GM21786 (cell line): ENCODE data around the gene ABCC1.
"Not testable (repeated sequence)": the region's sequence is repeated elsewhere in the genome, so short reads cannot be mapped to it uniquely, and the experiment has no call there.

ENCODE experiments used
- ATAC-seq: cut with Tn5 transposase; IDR thresholded peaks from one replicate; pipeline ENCODE4 v1.9.1; 2021; ENCODE audit not compliant: unreplicated experiment

The ABCC1 gene

DNA sequence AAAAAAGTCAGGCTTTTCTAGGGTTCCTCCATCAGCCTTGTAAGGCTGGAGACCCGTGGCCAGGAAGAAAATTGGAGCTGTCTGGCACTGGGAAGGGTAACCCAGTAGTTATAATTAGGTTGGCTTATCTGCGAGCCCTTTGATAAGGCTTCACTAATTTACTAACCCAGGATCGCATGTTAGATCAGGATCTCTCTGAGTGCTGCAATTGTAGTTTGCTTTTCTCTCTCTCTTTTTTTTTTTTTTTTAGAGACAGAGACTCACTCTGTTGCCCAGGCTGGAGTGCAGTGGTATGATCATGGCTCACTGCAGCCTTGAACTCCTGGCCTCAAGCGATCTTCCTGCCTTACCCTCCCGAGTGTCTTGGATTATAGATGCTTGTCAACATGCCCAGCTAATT is 17.0 kb downstream of the ABCC1 start:
- ATAC-seq, result no peak

DNA sequence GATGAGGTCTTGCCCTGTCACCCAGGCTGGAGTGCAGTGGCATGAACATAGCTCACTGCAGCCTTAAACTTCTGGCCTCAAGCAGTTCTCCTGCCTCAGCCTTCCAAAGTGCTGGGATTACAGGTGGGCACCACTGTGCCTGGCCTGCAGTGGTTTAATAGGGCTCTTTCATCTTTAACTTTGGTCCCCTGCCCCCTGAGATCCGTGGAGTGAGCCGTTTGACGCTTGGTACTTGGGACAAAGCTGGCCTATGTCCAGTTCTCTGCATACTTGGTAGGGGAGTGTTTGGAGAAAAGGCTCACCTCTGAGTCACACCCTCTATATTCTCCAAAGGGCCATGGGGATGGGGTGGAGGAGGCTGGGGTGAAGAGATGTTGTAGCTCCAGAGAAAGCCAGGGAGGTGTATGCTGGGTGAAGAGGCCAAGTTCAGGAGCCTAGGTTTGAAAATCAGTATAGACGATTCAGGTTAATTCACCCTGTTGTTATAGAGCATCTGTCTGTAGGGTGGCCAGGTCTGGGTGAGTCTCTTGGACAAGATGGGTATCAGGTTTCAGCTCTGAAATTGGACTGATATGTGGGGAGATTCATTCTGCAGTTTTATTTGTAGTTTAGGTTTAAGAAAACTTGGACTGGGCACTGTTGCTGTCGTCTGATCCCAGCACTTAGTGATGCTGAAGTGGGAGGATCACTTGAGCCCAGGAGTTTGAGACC is 17.6 kb downstream of the ABCC1 start:
- no peak for ATAC-seq

DNA sequence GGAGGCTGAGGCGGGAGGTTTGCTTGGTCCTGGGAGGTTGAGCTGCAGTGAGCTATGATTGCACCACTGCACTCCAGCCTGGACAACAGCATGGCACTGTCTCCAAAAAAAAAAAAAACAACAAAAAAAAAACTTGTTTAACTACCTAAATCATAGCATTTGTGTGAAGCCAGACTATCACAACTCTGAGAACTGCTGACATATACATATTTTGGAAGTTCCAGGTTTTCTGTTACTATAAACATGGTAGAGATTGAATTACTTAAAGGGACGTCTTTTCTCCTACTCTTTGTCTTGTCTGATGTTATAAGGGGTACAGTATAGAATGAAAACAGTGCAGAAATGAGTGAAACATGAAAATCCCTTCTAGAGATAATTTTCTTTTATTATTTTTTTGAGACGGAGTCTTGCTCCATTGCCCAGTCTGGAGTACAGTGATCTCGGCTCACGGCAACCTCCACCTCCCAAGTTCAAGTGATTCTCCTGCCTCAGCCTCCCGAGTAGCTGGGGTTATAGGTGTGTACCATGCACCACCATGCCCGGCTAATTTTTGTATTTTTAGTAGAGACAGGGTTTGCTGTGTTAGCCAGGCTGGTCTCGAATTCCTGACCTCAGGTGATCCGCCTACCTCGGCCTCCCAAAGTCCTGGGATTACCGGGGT is 18.4 kb downstream of the ABCC1 start:
- ATAC-seq, result no peak

DNA sequence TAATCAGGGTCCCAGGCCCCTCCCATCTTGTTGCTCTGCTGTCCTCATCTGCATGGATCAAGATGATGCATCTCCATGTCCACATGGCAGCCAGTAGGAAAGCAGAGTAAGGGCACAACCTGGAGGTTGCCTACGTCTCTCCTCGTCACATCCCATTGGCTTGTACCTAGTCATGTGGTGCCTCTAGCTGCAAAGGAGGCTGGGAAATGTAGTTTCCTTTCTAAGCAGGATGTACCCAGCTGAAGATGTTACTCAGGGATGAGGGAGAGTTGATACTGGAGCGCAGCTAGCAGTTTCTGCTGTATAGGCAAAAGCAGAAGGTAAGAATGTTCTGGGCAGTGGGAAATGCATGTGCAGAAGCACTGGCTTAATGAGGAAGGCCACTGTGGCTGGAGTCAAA is 20.8 kb downstream of the ABCC1 start:
- ATAC-seq, result no peak

DNA sequence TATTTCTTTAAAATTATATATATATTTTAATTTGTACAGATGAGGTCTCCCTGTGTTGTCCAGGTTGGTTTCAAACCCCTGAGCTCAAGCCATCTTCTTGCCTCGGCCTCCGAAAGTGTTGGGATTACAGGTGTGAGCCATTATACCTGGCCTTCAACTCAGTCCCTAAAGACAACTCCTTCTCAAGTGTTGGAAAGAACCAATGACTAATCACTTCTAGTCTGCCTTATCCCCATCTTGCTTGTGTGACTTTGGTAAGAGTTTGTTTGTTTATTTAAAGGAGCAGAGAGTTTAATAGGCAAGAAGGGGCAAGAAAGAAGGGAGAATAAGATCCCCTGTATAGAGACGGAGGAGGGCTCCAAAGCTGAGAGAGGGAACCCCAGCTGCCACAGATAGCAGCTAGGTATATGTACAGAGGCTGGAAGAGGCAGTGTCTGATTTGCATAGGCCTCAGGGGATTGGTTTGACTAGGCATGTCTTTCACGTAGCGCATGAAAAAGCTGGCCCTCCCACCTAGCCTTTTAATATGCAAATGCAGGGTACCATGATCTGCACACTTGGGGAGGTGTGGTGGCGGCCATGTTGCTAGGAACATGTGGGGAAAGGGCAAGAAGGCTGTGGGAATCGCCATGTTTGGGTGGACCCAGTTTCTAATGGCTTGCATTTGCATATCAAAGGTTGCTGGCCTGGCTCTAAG is 21.5 kb downstream of the ABCC1 start:
- no peak for ATAC-seq

DNA sequence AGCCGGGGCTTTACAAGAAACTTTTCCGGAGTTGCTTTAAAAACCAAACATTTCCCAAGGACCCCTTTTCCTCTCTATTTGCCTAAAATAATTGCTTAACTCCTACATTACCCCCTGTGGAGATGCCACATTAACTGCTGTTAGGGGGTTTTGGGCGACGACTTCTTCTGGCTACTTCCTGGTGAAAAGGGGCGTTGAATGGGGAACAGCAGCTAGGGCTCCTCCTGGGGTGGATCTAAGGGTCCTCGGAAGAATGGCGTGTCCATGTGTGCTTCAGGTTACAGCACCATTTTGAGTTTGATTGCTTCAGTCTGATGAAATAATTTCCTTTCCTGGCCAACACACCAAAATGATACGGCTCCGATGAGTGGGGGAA is 22.0 kb downstream of the ABCC1 start:
- no peak for ATAC-seq

DNA sequence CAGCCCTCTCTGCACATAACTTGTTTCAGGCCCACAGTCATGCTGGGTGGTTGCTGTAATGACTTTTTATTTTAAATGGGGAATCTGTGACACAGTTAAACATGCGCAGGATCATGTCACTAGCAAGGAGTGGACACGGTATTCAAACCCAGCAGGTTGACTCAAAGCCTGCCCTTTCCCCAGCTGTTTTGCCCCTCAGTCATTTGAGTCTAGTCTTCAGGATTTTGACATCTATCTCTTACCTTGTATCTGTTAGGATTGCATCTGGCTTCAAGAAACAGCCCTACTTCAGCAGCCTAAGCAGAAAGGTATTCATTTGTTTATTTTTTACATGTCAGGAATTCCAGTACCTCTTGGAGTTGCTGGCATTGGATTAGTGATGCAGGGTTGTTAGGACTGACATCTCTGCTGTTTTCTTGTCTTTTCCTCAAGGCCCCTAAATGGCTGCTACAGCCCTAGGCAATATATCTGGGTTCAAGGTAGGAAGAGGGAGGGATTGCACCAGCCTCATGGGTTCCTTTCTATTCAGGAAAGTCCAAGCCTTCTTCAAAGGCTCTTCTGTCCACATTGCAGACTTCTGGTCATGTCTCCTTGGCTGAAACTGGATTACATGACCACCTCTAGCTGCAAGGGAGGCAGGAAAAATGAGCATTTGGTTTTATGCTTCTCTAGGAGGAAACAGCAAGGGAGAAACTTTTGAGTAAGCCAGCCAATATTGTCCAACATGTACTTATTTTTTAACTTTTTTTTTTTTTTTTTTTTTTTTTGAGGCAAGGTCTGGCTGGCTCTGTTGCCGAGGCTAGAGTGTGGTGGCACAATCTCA is 22.8 kb downstream of the ABCC1 start:
- ATAC-seq, result no peak

DNA sequence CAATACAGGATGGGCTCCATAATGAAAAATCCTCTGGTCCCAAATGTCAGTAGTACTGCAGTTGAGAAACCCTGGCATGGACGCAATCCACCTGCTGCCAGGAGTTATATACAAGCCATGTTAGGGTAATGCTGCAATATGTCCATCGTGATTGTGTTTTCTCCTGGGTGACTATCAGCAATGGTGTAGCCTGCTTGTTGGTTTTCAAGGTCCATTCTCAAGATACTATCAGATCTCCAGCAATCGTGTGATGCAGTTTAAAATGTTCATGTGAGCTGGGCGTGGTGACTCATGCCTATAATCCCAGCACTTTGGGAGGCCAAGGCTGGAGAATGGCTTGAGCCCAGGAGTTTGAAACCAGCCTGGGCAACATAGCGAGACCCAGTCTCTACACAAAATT is 24.0 kb downstream of the ABCC1 start:
- no peak for ATAC-seq

DNA sequence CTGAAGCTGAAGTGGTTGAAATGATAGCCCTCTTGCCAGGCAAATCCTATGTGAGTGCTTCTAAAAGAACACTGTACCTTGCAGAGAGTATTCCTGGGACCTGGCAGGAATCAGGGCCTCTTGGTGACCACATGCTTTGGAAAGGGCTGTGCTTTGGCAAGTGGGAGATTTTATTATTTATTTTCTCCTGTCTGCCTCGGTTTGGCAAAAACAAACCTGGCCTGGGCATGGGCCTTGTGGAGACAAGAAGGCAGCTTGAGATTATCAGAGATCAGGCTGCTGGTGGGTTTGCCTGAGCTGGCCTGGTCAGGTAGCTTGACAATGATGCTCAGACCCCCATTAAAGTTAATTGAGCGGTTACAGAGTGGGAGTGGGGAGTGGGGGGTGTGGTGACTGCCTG is 24.6 kb downstream of the ABCC1 start:
- no peak for ATAC-seq

DNA sequence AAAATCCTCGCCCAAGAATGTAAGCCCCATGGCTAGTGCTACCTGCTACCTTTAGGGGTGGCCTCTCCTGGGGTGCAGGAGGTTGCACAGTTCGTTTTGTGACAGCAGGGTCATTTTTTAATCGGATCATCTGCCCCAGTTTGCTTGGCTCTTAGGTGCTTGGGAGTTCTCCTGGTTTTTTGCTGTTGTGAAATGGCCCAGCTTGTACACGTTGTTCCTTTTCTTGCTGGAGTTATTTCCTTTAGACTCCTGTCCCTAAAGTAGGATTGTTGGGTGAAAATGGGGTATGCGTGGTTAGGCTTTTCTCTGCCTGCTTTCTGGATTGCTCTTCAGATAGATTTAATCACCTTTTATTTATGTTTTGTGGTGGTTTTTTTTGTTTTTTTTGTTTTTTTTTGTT is 25.8 kb downstream of the ABCC1 start:
- no peak for ATAC-seq

DNA sequence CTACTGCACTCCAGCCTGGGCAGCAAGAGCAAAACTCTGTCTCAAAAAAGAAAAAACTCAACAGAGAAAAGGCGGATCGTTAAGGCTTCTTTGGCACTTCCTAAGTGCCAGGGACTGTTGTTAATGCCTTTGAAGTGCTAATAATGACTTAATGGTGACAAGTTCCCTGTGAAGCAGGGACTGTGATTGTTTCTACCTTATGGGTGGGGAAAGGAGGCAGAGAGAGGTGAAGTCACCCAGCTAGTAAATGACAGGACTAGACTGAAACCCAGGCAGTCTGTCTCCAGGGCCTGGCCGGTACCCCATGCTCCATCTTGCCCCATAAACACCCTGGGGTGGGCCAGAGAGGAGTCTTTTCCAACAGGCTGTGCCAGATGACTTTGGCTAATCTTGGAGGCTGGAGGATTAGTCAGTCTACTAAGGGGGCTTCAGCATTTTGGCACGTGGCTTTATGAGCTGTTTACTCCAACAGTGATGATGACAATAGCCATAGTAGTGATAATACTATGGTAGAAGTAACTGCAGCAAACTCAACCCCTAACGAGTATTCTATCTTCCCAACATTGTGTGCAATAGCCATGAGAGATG is 26.9 kb downstream of the ABCC1 start:
- ATAC-seq, result no peak

DNA sequence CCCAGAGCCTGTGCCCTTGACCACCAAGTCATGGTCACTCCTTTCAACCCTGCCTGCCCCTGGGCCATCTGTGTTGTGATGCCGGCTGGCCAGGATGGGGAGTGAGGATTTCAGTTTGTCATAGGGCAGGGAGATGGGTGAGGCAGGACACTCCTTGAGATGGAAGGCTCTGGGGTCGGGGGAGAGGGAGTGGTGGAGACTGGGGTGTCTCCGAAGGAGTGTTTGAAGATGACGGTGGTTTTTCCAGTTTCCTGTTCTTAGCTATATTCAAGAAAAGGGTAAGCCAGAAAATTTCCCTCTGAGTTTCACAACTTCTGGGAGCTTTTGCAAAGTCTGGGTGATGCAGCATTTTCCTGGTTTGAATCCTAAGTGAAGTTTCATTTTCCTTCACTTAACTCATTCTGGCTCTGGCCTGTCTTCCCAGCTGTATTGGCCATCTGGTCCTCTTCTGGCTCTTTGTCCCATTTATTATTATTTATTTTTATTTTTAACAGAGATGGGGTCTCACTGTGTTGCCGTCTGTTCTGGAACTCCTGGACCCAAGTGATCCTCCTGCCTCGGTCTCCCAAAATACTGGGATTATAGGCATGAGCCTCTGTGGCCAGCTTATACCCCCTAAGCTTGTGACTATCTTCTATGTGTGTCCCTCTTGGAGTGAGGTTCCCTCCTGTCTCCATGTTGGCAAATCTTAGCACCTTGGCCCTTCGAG is 27.7 kb downstream of the ABCC1 start:
- no peak for ATAC-seq

DNA sequence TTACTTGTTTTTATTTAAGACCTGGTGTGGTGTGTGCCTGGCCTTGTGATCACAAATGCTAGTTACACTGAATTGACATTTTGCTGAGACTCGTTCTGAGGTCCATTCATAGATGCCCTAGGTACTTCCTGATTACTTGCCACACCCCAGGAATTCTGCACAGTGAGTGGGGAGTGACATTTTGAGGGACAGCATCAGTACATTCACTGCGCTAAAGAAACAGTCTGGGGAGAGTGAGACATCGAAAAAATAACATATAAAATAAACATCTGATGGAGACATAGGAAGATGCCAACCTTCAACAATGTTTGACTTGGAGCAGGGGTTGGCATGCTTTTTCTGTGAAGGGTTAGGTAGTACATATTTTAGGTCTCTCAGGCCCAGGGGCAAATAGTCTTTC is 30.4 kb downstream of the ABCC1 start:
- ATAC-seq, result no peak

DNA sequence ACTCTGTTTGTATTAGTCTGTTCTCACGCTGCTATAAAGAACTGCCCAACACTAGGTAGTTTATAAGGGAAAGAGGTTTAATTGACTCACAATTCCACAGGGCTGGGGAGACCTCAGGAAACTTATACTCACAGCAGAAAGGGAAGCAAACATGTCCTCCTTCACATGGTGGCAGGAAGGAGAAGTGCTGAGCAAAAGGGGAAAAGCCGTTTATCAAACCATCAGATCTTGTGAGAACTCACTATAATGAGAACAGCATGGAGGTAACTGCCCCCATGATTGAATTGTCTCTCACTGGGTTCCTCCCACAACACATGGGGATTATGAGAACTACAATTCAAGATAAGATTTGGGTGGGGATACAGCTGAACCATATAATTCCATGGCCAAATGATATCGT is 30.9 kb downstream of the ABCC1 start:
- ATAC-seq, result no peak

DNA sequence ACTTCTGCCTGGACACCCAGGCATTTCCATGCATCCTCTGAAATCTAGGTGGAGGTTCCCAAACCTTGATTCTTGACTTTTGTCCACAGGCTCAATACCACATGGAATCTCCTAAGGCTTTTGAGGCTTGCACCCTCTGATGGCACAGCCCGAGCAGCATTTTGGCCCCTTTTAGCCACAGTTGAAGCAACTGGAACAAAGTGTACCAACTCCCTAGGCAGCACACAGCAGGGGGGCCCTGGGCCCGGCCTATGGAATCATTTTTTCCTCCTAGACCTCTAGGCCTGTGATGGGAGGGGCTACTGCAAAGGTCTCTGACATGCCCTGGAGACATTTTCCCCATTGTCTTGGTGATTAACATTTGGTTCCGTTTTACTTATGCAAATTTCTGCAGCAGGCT is 32.0 kb downstream of the ABCC1 start:
- ATAC-seq, result no peak

DNA sequence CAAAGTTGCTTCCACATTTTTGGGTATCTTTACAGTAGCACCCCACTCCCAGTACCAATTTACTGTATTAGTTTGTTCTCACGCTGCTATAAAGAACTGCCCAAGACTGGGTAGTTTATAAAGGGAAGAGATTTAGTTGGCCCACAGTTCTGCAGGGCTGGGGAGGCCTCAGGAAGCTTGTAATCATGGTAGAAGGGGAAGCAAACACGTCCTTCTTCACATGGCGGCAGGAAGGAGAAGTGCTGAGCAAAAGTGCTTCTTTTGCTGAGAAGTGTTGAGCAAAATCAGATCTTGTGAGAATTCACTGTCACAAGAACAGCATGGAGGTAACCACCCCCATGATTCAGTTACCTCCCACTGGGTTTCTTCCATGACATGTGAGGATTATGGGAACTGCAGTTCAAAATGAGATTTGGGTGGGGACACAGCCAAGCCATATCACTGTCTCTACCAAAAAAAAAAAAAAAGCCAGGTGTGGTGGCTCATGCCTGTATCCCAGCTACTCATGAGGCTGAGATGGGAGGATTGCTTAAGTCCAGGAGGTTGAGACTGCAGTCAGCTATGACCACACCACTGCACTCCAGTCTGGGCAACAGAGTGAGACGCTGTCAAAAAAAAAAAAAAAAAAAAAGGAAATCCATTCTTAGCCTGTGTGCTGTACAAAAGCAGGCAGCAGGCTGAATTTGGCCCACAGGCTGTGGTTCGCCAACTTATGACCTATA is 32.9 kb downstream of the ABCC1 start:
- ATAC-seq, result not testable (repeated sequence)

DNA sequence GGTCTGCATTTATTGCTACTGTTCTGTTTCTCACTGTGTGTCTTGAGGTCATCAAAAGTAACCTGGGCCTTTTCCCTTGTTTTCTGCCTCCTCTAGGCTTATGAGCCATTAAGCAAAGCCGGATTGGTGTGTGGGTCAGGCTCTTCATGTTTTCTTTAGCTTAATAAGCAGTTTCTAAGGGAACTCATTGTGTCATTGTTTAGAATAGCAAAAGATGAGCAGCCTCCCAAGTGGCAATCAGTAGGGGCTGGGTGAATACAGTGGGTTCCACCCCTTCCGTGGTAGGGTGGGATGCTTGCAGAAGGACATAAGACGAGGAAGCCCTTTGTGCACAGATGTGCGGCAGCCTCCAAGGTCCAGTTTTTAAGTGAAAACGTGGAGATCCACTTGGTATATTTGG is 34.5 kb downstream of the ABCC1 start:
- ATAC-seq, result no peak

DNA sequence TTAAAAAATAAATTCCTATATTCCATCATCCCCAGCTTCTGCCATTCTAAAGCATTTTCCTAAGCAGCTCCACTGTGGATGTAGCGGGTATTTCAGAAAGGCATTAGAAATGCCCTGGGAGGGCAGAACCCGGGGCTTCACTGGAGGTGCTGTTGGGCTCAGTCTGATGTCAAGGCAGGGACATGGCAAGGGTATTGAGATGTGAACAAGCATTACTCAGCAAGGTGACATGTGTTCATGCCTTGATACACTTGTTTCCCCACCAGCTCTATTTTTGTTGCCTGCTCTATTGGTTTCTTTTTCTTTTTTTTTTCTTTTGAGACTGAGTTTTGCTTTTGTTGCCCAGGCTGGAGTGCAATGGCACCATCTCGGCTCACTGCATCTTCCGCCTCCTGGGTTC is 35.7 kb downstream of the ABCC1 start:
- ATAC-seq, result no peak

DNA sequence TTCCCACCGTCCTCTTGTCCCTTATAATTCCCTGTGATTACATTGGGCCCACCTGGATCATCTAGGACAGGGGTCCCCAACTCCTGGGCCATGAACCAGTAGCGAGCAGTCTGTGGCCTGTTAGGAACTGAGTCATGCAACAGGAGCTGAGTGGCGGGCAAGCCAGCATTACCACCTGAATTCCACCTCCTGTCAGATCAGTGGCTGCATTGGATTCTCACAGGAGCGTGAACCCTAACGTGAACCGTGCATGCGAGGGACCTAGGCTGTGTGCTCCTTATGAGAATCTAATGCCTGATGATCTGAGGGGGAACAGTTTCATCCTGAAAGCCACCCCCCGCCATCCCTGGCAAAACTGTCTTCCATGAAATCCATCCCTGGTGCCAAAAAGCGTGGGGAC is 36.8 kb downstream of the ABCC1 start:
- no peak for ATAC-seq
